Kidney (tissue), 14 donors: ENCODE data around the gene PRLR. TPM values are rescaled to one million over a fixed set of nuclear protein-coding genes. Genes with fewer than 3 reads are reported as not detected.

ENCODE experiments used
- DNase-seq, 5 donors: peaks; one replicate each; pipeline ENCODE4 v3.0.0-alpha.2; 2013 to 2020
- FAIRE-seq: peaks from 2 replicates; lab custom pipeline; 2012; peaks lifted over from hg19 to GRCh38; lab: Jason Lieb, UNC
- H3K27ac ChIP-seq, 2 donors: one replicate each; pipeline ENCODE4 v1.7.0; 2013; ENCODE audit warnings: low read depth in 2 of 2, low read length in 2 of 2, inconsistent platforms in 1 of 2
- H3K27me3 ChIP-seq: one replicate; pipeline ENCODE4 v1.7.1; 2013; ENCODE audit warnings: low read length, inconsistent platforms; ENCODE audit not compliant: control insufficient read depth, insufficient read depth
- H3K36me3 ChIP-seq, 3 donors: one replicate each; pipeline versions ENCODE4 v1.7.0 to v1.7.1; 2013; ENCODE audit warnings: low read length in 3 of 3, control low read depth in 1 of 3, inconsistent platforms in 1 of 3; ENCODE audit not compliant: insufficient read depth in 3 of 3, control insufficient read depth in 2 of 3
- H3K4me1 ChIP-seq, 3 donors: one replicate each; pipeline versions ENCODE4 v1.7.0 to v1.7.1; 2013; ENCODE audit warnings: low read length in 3 of 3, inconsistent platforms in 1 of 3, low read depth in 1 of 3; ENCODE audit not compliant: control insufficient read depth in 2 of 3, insufficient read depth in 2 of 3
- H3K4me3 ChIP-seq, 3 donors: one replicate each; pipeline versions ENCODE4 v1.7.0 to v1.8.1; 2013; ENCODE audit warnings: low read length in 3 of 3, control low read depth in 1 of 3, inconsistent platforms in 1 of 3
- H3K9ac ChIP-seq, 3 donors: one replicate each; pipeline versions ENCODE4 v1.7.0 to v1.7.1; 2013; ENCODE audit warnings: low read length in 3 of 3, control low read depth in 1 of 3, inconsistent platforms in 1 of 3
- H3K9me3 ChIP-seq, 3 donors: one replicate each; pipeline versions ENCODE4 v1.7.0 to v1.7.1; 2013; ENCODE audit warnings: low read length in 3 of 3, control low read depth in 1 of 3, inconsistent platforms in 1 of 3; ENCODE audit not compliant: control insufficient read depth in 2 of 3, insufficient read depth in 1 of 3
- CTCF ChIP-seq: IDR thresholded peaks from 3 replicates; pipeline ENCODE4 v1.5.1; 2012; ENCODE audit warnings: mild to moderate bottlenecking, moderate library complexity, borderline replicate concordance; ENCODE audit not compliant: insufficient read depth; ENCODE audit errors: extremely low read depth
- intact Hi-C: fragments of 100-400 bp; cut with DNase I; formaldehyde crosslinking; loops from one replicate; pipeline ENCODE4 v1.11.1; 2022
- polyA plus RNA-seq: library from polyadenylated mRNA; stranded (reverse); fragments of 350-450 nt; fragmentation: Illumina TruSeq; extraction: RNeasy Lipid Tissue Mini Kit (QIAGEN cat#74804); gene quantifications from one replicate; pipeline ENCODE4 v1.2.3, GENCODE V29; 2014; ENCODE audit warnings: low read depth, low replicate concordance; ENCODE audit not compliant: insufficient read depth
- total RNA-seq: library from RNA; stranded (reverse); fragmentation: NEBNext Ultra II Directional; extraction: Animal tissue kit (Norgen Biotek cat#: 25700); gene quantifications from one replicate; pipeline ENCODE4 v1.2.1, GENCODE V29; 2021
- donor health status: control.
- donor health status: control.
- donor health status: control.
- donor health status: control.
- donor health status: control.
- donor health status: DM: yes; HTN: yes; CAD: no.
- donor health status: Normal renal cell carcinoma (clear cell type).

PRLR gene
- total and polyA plus RNA-seq, 2 donors from 2014 or later = 6.3 to 9.3 TPM

GRCh38 chr5:35063414-35063813 lies 166.9 kb downstream of the PRLR start:
- Histone ChIP-seq H3K9ac (no peak overlapping the region), H3K4me1 (peaks cover 0 to 7% (median 0%) of the 10 kb centered on the region in 3 donors), H3K9me3 (no peaks in the 10 kb centered on the region), H3K27ac (no peak overlapping the region), H3K36me3 (peaks cover 0 to 3% (median 0%) of the 10 kb centered on the region in 3 donors), H3K4me3 (no peak overlapping the region), H3K27me3 (no peaks in the 10 kb centered on the region)
- no peak for FAIRE-seq
- no peak for DNase-seq
- no peak for TF ChIP-seq CTCF
- intact Hi-C loops = no loop called here

GRCh38 chr5:35061211-35061770 lies 169.0 kb downstream of the PRLR start:
- intact Hi-C loops = no loop called here
- Histone ChIP-seq H3K27me3 (no peaks in the 10 kb centered on the region), H3K4me3 (no peak overlapping the region), H3K36me3 (peaks cover 0 to 3% (median 0%) of the 10 kb centered on the region in 3 donors), H3K9ac (no peak overlapping the region), H3K9me3 (no peaks in the 10 kb centered on the region), H3K27ac (peak overlapping the region in 1 of 2 donors; percentile 5), H3K4me1 (peaks cover 0 to 7% (median 0%) of the 10 kb centered on the region in 3 donors)
- DNase-seq (peak in 2 of 5 donors; percentile 13 to 43), FAIRE-seq (peak; percentile 21)
- TF ChIP-seq CTCF = no peak

- Histone ChIP-seq H3K4me3 (no peak overlapping the region), H3K27ac (no peak overlapping the region), H3K36me3 (no peaks in the 10 kb centered on the region), H3K9me3 (no peaks in the 10 kb centered on the region), H3K27me3 (no peaks in the 10 kb centered on the region), H3K9ac (no peak overlapping the region), H3K4me1 (peaks cover 0 to 7% (median 0%) of the 10 kb centered on the region in 3 donors)
- FAIRE-seq = no peak
- intact Hi-C loops = no loop called here
- TF ChIP-seq CTCF = no peak
- DNase-seq = no peak
These were observed 170.1 kb downstream of the PRLR start for GRCh38 chr5:35060236-35060635.
